Memory B cell (primary cell): ENCODE measurements around the gene ZNF808.
"Not testable (repeated sequence)": the region's sequence is repeated elsewhere in the genome, so short reads cannot be mapped to it uniquely, and the experiment has no call there.

ENCODE experiments used
- ATAC-seq: fragments of 150-1000 bp; cut with Tn5 transposase; 2 replicates; pipeline ENCODE4 v1.10.0; 2021; ENCODE audit warnings: low read depth, mild to moderate bottlenecking, moderate library complexity
- DNase-seq, 2 donors: peaks; one replicate each; pipeline ENCODE4 v3.0.0; 2022; ENCODE audit warnings: low spot score in 2 of 2
- H3K27ac Mint-ChIP-seq: one replicate; pipeline ENCODE4 v1.8.0; 2022; ENCODE audit warnings: mild to moderate bottlenecking, moderate library complexity, mixed read lengths
- H3K27me3 Mint-ChIP-seq: one replicate; pipeline ENCODE4 v1.8.0; 2022; ENCODE audit warnings: mixed read lengths
- H3K36me3 Mint-ChIP-seq: one replicate; pipeline ENCODE4 v1.8.0; 2022; ENCODE audit warnings: mild to moderate bottlenecking, mixed read lengths
- H3K4me1 Mint-ChIP-seq: one replicate; pipeline ENCODE4 v1.8.0; 2022; ENCODE audit warnings: mixed read lengths
- H3K4me3 Mint-ChIP-seq: one replicate; pipeline ENCODE4 v1.8.0; 2022; ENCODE audit warnings: mild to moderate bottlenecking, moderate library complexity, mixed read lengths
- H3K9me3 Mint-ChIP-seq: one replicate; pipeline ENCODE4 v1.8.0; 2022; ENCODE audit warnings: mixed read lengths

Gene ZNF808

GRCh38 chr19:52542984-52543664 lies 15.7 kb downstream of the ZNF808 start:
- DNase-seq (no peak), ATAC-seq (no peak)
- peaks cover 50% of the 10 kb centered on the region for H3K36me3 Mint-ChIP-seq
- H3K27me3 Mint-ChIP-seq: no peaks in the 10 kb centered on the region
- no peak overlapping the region for H3K4me3 Mint-ChIP-seq
- no peak overlapping the region for H3K27ac Mint-ChIP-seq
- peaks cover 5% of the 10 kb centered on the region for H3K4me1 Mint-ChIP-seq
- peaks cover 4% of the 10 kb centered on the region for H3K9me3 Mint-ChIP-seq

GRCh38 chr19:52554216-52554971 lies 26.9 kb downstream of the ZNF808 start:
- Mint-ChIP-seq H3K27ac (no peak overlapping the region), H3K27me3 (no peaks in the 10 kb centered on the region), H3K4me1 (no peaks in the 10 kb centered on the region), H3K9me3 (peaks cover 21% of the 10 kb centered on the region), H3K4me3 (no peak overlapping the region), H3K36me3 (peaks cover 68% of the 10 kb centered on the region)
- DNase-seq: no peak
- no peak for ATAC-seq

DNA sequence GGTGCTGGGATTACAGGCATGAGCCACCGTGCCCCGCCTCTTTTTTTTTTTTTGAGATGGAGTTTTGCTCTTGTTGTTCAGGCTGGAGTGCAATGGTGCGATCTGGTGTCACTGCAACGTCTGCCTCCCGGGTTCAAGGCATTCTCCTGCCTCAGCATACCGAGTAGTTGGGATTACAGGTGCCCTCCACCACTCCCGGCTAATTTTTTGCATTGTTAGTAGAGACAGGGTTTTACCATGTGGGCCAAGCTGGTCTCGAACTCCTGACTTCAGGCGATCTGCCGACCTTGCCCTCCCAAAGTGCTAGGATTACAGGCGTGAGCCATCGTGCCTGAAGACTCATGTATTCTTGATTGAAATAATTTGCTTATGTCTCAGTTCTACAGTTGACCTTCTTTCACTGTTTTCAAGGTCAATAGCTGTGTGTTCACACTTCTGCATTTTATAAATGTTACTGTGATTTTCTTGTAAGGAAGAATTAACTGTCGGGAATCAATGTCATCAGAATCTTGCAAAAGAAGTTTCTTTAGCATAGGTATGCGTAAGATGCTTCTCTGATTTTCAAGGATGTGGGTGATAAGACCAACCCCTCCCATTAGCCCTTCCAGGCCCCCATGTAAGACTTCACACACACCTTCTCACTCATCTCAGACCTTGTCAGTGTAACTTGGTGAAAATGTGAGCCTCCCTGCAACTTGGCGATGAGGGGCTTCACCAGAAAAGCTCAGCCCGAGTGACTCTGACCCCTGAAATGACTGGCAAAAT lies 29.9 kb downstream of the ZNF808 start:
- H3K4me1 Mint-ChIP-seq: no peaks in the 10 kb centered on the region
- H3K27ac Mint-ChIP-seq: no peak overlapping the region
- ATAC-seq: no peak
- peaks cover 70% of the 10 kb centered on the region for H3K36me3 Mint-ChIP-seq
- no peak overlapping the region for H3K4me3 Mint-ChIP-seq
- peaks cover 14% of the 10 kb centered on the region for H3K9me3 Mint-ChIP-seq
- no peak for DNase-seq
- H3K27me3 Mint-ChIP-seq: no peaks in the 10 kb centered on the region

DNA sequence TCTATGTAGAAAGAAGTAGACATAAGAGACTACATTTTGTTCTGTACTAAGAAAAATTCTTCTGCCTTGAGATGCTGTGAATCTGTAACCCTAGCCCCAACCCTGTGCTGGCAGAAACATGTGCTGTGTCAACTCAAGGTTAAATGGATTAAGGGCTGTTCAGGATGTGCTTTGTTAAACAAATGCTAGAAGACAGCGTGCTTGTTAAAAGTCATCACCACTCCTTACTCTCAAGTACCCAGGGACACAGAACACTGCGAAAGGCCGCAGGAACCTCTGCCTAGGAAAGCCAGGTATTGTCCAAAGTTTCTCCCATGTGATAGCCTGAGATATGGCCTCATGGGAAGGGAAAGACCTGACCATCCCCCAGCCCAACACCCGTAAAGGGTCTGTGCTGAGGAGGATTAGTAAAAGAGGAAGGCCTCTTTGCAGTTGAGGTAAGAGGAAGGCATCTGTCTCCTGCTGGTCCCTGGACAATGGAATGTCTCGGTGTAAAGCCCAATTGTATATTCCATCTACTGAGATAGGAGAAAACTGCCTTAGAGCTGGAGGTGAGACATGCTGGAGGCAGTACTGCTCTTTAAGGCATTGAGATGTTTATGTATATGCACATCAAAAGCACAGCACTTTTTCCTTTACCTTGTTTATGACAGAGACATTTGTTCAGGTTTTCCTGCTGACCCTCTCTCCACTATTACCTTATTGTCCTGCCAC lies 31.4 kb downstream of the ZNF808 start:
- Mint-ChIP-seq H3K36me3 (peaks cover 63% of the 10 kb centered on the region), H3K9me3 (peaks cover 12% of the 10 kb centered on the region)
- not testable (repeated sequence) for H3K4me1 Mint-ChIP-seq, DNase-seq, H3K4me3 Mint-ChIP-seq, H3K27ac Mint-ChIP-seq, ATAC-seq, H3K27me3 Mint-ChIP-seq

GRCh38 chr19:52561611-52562010 lies 34.1 kb downstream of the ZNF808 start:
- not testable (repeated sequence) for H3K4me3 Mint-ChIP-seq, H3K27ac Mint-ChIP-seq, H3K4me1 Mint-ChIP-seq, H3K9me3 Mint-ChIP-seq, ATAC-seq, DNase-seq, H3K27me3 Mint-ChIP-seq
- H3K36me3 Mint-ChIP-seq: peaks cover 51% of the 10 kb centered on the region

DNA sequence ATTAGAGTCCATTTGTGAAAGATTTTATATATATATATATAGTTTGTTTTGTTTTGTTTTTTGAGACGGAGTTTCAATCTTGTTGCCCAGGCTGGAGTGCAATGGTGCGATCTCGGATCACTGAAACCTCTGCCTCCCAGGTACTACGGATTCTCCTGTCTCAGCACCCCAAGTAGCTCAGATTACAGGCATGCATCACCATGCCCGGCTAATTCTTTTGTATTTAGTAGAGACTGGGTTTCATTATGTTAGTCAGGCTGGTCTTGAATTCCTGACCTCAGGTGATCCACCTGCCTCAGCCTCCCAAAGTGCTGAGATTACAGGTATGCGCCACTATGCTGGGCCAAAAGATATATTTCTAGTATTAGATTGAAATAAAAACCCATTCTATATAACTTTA lies 38.7 kb downstream of the ZNF808 start:
- Mint-ChIP-seq H3K27ac (no peak overlapping the region), H3K36me3 (peaks cover 27% of the 10 kb centered on the region), H3K27me3 (no peaks in the 10 kb centered on the region), H3K9me3 (peaks cover 9% of the 10 kb centered on the region), H3K4me1 (peaks cover 5% of the 10 kb centered on the region), H3K4me3 (no peak overlapping the region)
- ATAC-seq (no peak), DNase-seq (no peak)

GRCh38 chr19:52566588-52566987 lies 39.1 kb downstream of the ZNF808 start:
- Mint-ChIP-seq H3K9me3 (peaks cover 11% of the 10 kb centered on the region), H3K4me1 (peaks cover 8% of the 10 kb centered on the region), H3K36me3 (peaks cover 27% of the 10 kb centered on the region), H3K27me3 (no peaks in the 10 kb centered on the region), H3K27ac (no peak overlapping the region), H3K4me3 (no peak overlapping the region)
- ATAC-seq (no peak), DNase-seq (no peak)

DNA sequence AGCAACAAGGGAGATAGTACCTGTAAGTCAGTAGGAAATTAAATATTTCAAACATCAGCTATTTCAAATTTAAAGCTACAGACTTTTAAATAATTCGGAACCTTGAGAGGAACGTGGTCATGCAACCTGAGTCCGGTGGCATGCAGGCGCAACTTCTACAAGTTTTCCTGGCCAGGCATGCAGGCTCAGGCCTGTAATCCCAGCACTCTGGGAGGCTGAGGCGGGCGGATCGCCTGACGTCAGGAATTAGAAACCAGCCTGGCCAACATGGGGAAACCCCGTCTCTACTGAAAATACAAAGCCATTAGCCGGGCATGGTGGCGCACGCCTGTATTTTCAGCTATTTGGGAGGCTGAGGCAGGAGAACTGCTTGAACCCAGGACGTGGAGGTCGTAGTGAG lies 40.5 kb downstream of the ZNF808 start:
- Mint-ChIP-seq H3K27ac (no peak overlapping the region), H3K9me3 (peaks cover 12% of the 10 kb centered on the region), H3K4me1 (peaks cover 13% of the 10 kb centered on the region), H3K4me3 (no peak overlapping the region), H3K27me3 (no peaks in the 10 kb centered on the region), H3K36me3 (peaks cover 27% of the 10 kb centered on the region)
- ATAC-seq (no peak), DNase-seq (no peak)

GRCh38 chr19:52569638-52569999 lies 42.2 kb downstream of the ZNF808 start:
- DNase-seq, H3K27ac Mint-ChIP-seq, H3K27me3 Mint-ChIP-seq: not testable (repeated sequence)
- H3K4me3 Mint-ChIP-seq: peak overlapping the region; percentile 96
- peaks cover 19% of the 10 kb centered on the region for H3K4me1 Mint-ChIP-seq
- peaks cover 34% of the 10 kb centered on the region for H3K36me3 Mint-ChIP-seq
- H3K9me3 Mint-ChIP-seq: peaks cover 16% of the 10 kb centered on the region
- ATAC-seq: peak; percentile 6

DNA sequence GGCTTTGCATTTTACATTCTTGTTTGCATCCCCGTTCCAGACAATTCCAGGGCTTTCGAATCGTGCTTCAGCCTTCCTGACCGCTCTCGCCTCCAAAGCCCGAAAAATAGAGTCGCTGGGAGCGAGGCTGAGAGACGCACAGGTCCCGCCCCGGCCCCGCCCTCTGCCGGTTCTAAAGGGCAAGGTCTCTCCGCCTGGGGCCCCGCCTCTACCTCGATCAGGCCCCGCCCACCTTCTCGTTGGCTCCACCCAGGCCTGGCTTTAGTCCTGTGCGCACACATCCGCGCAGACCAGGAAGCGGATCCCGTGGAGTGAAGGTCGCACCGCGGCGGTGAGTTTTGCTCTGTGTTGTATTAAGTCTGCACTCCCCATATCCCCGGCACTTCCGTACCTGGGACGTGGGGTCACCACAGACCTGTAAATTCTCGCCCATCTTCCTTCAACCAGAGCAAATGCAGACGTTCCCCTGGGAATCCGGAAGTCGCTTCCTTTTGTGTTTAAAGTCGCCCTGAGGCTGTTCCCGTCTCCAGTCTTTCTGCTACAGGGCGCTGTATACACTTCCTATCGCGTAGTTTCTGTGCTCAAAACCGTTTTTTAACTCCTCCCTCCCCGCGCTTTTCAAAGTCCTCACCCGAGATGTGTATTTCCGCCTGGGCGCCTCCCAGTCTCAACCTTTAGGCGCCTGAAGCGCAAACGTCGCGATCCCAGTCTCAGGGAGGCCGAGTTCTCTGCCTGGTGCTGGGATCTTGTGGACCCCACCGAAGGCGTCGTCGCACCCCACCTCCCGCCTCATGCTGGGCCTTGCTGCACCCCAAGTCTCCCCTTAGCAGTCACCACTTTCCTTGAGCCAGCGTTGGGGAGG lies 42.8 kb downstream of the ZNF808 start, which contains the start of gene ZNF701:
Gene ZNF701 (plus strand): TSS at position 288 of the 862 bp plus-strand sequence. CDS start 3,861 bp downstream, outside the sequence.
- Mint-ChIP-seq H3K36me3 (peaks cover 37% of the 10 kb centered on the region), H3K9me3 (peaks cover 16% of the 10 kb centered on the region), H3K27ac (peak within 1 kb of the TSS; percentile 94), H3K27me3 (no peaks in the 10 kb centered on the region), H3K4me3 (peak within 1 kb of the TSS; percentile 96), H3K4me1 (peaks cover 19% of the 10 kb centered on the region)
- ATAC-seq (peak; percentile 98), DNase-seq (peak; percentile 97 to 98)

GRCh38 chr19:52584736-52585440 lies 57.4 kb downstream of the ZNF808 start:
- peaks cover 51% of the 10 kb centered on the region for H3K36me3 Mint-ChIP-seq
- no peak for DNase-seq
- peaks cover 11% of the 10 kb centered on the region for H3K9me3 Mint-ChIP-seq

GRCh38 chr19:52585604-52586003 lies 58.1 kb downstream of the ZNF808 start:
- DNase-seq (no peak), ATAC-seq (no peak)
- H3K36me3 Mint-ChIP-seq: peaks cover 52% of the 10 kb centered on the region
- H3K4me1 Mint-ChIP-seq: no peaks in the 10 kb centered on the region
- no peaks in the 10 kb centered on the region for H3K27me3 Mint-ChIP-seq
- H3K27ac Mint-ChIP-seq: no peak overlapping the region
- H3K4me3 Mint-ChIP-seq: no peak overlapping the region
- H3K9me3 Mint-ChIP-seq: peaks cover 11% of the 10 kb centered on the region

More at GRCh38 chr19:52584736-52585440, 57.4 kb downstream of the ZNF808 start:
- ATAC-seq: no peak
- no peak overlapping the region for H3K4me3 Mint-ChIP-seq
- no peak overlapping the region for H3K27ac Mint-ChIP-seq
- no peaks in the 10 kb centered on the region for H3K4me1 Mint-ChIP-seq
- no peaks in the 10 kb centered on the region for H3K27me3 Mint-ChIP-seq
